Measurements from ENCODE around the gene KCP. TPM values are rescaled to one million over a fixed set of nuclear protein-coding genes. Genes with fewer than 3 reads are reported as not detected.

The KCP gene
- total RNA-seq, 1 experiment from 2014 or later = 5.3 TPM

GRCh38 chr7:128906001-128906765 is 4.3 kb downstream of the KCP start:
- WGBS (ENCODE audit: extremely low coverage, insufficient read length, low lambda C conversion rate) = no CpG with 5 or more reads among the region's 5 CpGs
- H3K14ac ChIP-seq (ENCODE audit: insufficient read depth, low read length) = no peak overlapping the region
- no peak overlapping the region for H3K4me2 ChIP-seq (ENCODE audit: insufficient read depth, insufficient read length, low read length)
- no peak overlapping the region for H2BK5ac ChIP-seq (ENCODE audit: insufficient read length, low read length)
- no peak overlapping the region for H2BK120ac ChIP-seq (ENCODE audit: low read depth, low read length, poor library complexity, severe bottlenecking)
- peaks cover 0 to 2% of the 10 kb centered on the region in 2 experiments; a peak in 1 of 5 replicates for H3K9me3 Mint-ChIP-seq
- H3K27ac Mint-ChIP-seq = peak overlapping the region in 1 of 3 experiments; percentile 65; a peak in 1 of 7 replicates
- H3K9me3 ChIP-seq (ENCODE audit: control insufficient read depth, low read depth, low read length) = no peaks in the 10 kb centered on the region
- H3K56ac ChIP-seq (ENCODE audit: insufficient read length, low read depth, low read length) = no peak overlapping the region
- H3K4me3 Mint-ChIP-seq = no peak overlapping the region
- no peaks in the 10 kb centered on the region for H3K79me2 ChIP-seq (ENCODE audit: insufficient read depth, low read length)
- H3K18ac ChIP-seq (ENCODE audit: insufficient read length, low read depth, low read length) = no peak overlapping the region
- no peak overlapping the region for H2BK12ac ChIP-seq (ENCODE audit: insufficient read length, low read depth, low read length)
- no peak overlapping the region for H4K8ac ChIP-seq (replicated peaks; ENCODE audit: insufficient read length, low read depth, low read length)
- H2AFZ ChIP-seq (ENCODE audit: low read length) = no peak overlapping the region
- peaks cover 12% of the 10 kb centered on the region for H3K23me2 ChIP-seq (ENCODE audit: insufficient read length, low read depth, low read length, poor library complexity, severe bottlenecking)
- peaks cover 17 to 19% of the 10 kb centered on the region in 2 experiments for H3K4me1 Mint-ChIP-seq
- H3K27me3 ChIP-seq (ENCODE audit: insufficient read depth, low read length) = no peaks in the 10 kb centered on the region
- H3K27ac ChIP-seq (ENCODE audit: insufficient read length, low read depth, low read length) = no peak overlapping the region
- H2BK15ac ChIP-seq (ENCODE audit: low read depth, low read length) = no peak overlapping the region
- H3K36me3 Mint-ChIP-seq (ENCODE audit: insufficient read depth in 1 of 3, low read depth in 3 of 3) = peaks cover 0 to 17% (median 10%) of the 10 kb centered on the region in 3 experiments; a peak in 6 of 7 replicates
- H3K4ac ChIP-seq (ENCODE audit: low read depth, low read length) = no peak overlapping the region
- H4K5ac ChIP-seq (ENCODE audit: insufficient read length, low read depth, low read length) = no peak overlapping the region
- H2AK5ac ChIP-seq (ENCODE audit: insufficient read length, low read length) = no peak overlapping the region
- no peak overlapping the region for H4K91ac ChIP-seq (ENCODE audit: insufficient read length, low read depth, low read length)
- H3T11ph ChIP-seq (ENCODE audit: low read length) = no peak overlapping the region
- DNase-seq = peak; percentile 16
- TF ChIP-seq CTCF (conservative IDR thresholded peaks at IDR 0.05) = no peak
- H3K9ac ChIP-seq (ENCODE audit: extremely low read depth, insufficient read length, low read length) = no peak overlapping the region
- H3K23ac ChIP-seq (ENCODE audit: insufficient read length, low read depth, low read length) = no peak overlapping the region
- peaks cover 5% of the 10 kb centered on the region; the same call in 1 of the 2 replicates for H3K4me1 ChIP-seq (ENCODE audit: insufficient read depth, low read length)
- H4K20me1 ChIP-seq (ENCODE audit: control insufficient read depth, insufficient read depth, insufficient read length) = no peaks in the 10 kb centered on the region
- peaks cover 16% of the 10 kb centered on the region for H3K27me3 Mint-ChIP-seq (ENCODE audit: low read depth)
- H2BK20ac ChIP-seq (ENCODE audit: low read depth, low read length, poor library complexity, severe bottlenecking) = no peak overlapping the region
- no peaks in the 10 kb centered on the region for H3K79me1 ChIP-seq (ENCODE audit: insufficient read depth, low read depth, low read length, poor library complexity, severe bottlenecking)
